HepG2 (cell line): ENCODE results near the gene RARA. TPM values are rescaled to one million over a fixed set of nuclear protein-coding genes. Genes with fewer than 3 reads are reported as not detected.

Experiments
- CEBPG ChIP-seq: IDR thresholded peaks from 2 replicates; pipeline ENCODE4 v1.6.1; 2016
- DPF2 ChIP-seq: sonication (generic); formaldehyde crosslinking; IDR thresholded peaks from 2 replicates; pipeline ENCODE4 v1.4.0; 2020; ENCODE audit warnings: mild to moderate bottlenecking, low read depth, missing genetic modification reagents, borderline replicate concordance
- FOSL1 ChIP-seq: sonication (generic); formaldehyde crosslinking; IDR thresholded peaks from 2 replicates; pipeline ENCODE4 v1.9.0; 2021; ENCODE audit warnings: missing genetic modification reagents, borderline replicate concordance
- HNF4A ChIP-seq: sonication (generic); formaldehyde crosslinking; IDR thresholded peaks from 2 replicates; pipeline ENCODE4 v1.4.0; 2020; ENCODE audit warnings: missing genetic modification reagents
- HNRNPLL ChIP-seq: fragments of 200-400 bp; formaldehyde crosslinking; IDR thresholded peaks from 2 replicates; pipeline ENCODE4 v1.6.1; 2017; ENCODE audit warnings: mild to moderate bottlenecking, low read depth, low read length; ENCODE audit not compliant: poor library complexity, severe bottlenecking
- HOXA5 ChIP-seq: sonication (generic); formaldehyde crosslinking; IDR thresholded peaks from 2 replicates; pipeline ENCODE4 v1.4.0; 2020; ENCODE audit warnings: missing genetic modification reagents
- KLF13 ChIP-seq: sonication (generic); formaldehyde crosslinking; IDR thresholded peaks from 2 replicates; pipeline ENCODE4 v1.4.0; 2020; ENCODE audit warnings: mild to moderate bottlenecking, missing genetic modification reagents
- MBNL3 ChIP-seq: fragments of 250-450 bp; sonication (Bioruptor Pico); conservative IDR thresholded peaks from 2 replicates; pipeline ENCODE4 v1.8.0; 2022; ENCODE audit warnings: mild to moderate bottlenecking, inconsistent platforms
- MEF2D ChIP-seq: sonication (generic); formaldehyde crosslinking; IDR thresholded peaks from 2 replicates; pipeline ENCODE4 v1.5.1; 2020; ENCODE audit warnings: mild to moderate bottlenecking, missing genetic modification reagents
- NR2C2 ChIP-seq: sonication (generic); formaldehyde crosslinking; IDR thresholded peaks from 2 replicates; pipeline ENCODE4 v1.4.0; 2020; ENCODE audit warnings: missing genetic modification reagents, mild to moderate bottlenecking, moderate library complexity, borderline replicate concordance
- PHF5A ChIP-seq: IDR thresholded peaks from one replicate; pipeline ENCODE4 v1.6.1; 2018; ENCODE audit warnings: low read depth, missing genetic modification reagents; ENCODE audit not compliant: unreplicated experiment
- REL ChIP-seq: sonication (generic); formaldehyde crosslinking; conservative IDR thresholded peaks from 2 replicates; pipeline ENCODE4 v1.8.0; 2022; ENCODE audit warnings: mild to moderate bottlenecking, missing genetic modification reagents, moderate library complexity
- SALL2 ChIP-seq: sonication (generic); formaldehyde crosslinking; IDR thresholded peaks from 2 replicates; pipeline ENCODE4 v1.8.1; 2023; ENCODE audit warnings: mild to moderate bottlenecking, missing genetic modification reagents, inconsistent platforms
- TBX3 ChIP-seq: fragments of 450-650 bp; IDR thresholded peaks from 2 replicates; pipeline ENCODE4 v1.6.1; 2017; ENCODE audit warnings: antibody characterized with exemption, mild to moderate bottlenecking, inconsistent platforms, borderline replicate concordance
- ZBTB33 ChIP-seq: sonication (generic); formaldehyde crosslinking; IDR thresholded peaks from 2 replicates; pipeline ENCODE4 v1.4.0; 2020; ENCODE audit warnings: missing genetic modification reagents
- ZFP82 ChIP-seq: sonication (generic); formaldehyde crosslinking; IDR thresholded peaks from 2 replicates; pipeline ENCODE4 v1.5.1; 2020; ENCODE audit warnings: mild to moderate bottlenecking, missing genetic modification reagents, borderline replicate concordance
- ZNF468 ChIP-seq: sonication (generic); formaldehyde crosslinking; IDR thresholded peaks from 2 replicates; pipeline ENCODE4 v1.8.0; 2022; ENCODE audit warnings: mild to moderate bottlenecking, moderate library complexity, missing genetic modification reagents
- ZNF605 ChIP-seq: sonication (generic); formaldehyde crosslinking; IDR thresholded peaks from 2 replicates; pipeline ENCODE4 v1.8.0; 2022; ENCODE audit warnings: mild to moderate bottlenecking, missing genetic modification reagents
- ZNF674 ChIP-seq: sonication (generic); formaldehyde crosslinking; IDR thresholded peaks from 2 replicates; pipeline ENCODE4 v1.5.0; 2020; ENCODE audit warnings: low read depth, mild to moderate bottlenecking, missing genetic modification reagents
- ZSCAN22 ChIP-seq: sonication (generic); formaldehyde crosslinking; IDR thresholded peaks from 2 replicates; pipeline ENCODE4 v1.4.0; 2020; ENCODE audit warnings: mild to moderate bottlenecking, missing genetic modification reagents
- polyA plus RNA-seq, 8 experiments: library from polyadenylated mRNA; depleted of rRNA in 3 of 8; stranded (reverse) in 7 of 8; unstranded in 1 of 8; fragments of >200 nt; fragmentation: Illumina TruSeq in 4 of 8; extraction: Trizol in 4 of 8; gene quantifications; 2 replicates each; pipeline versions ENCODE4 v1.2.1 to v1.2.3, GENCODE V29; 2011 to 2016; ENCODE audit warnings: low read depth in 4 of 8, missing spikeins in 1 of 8, mixed read lengths in 1 of 8; ENCODE audit not compliant: insufficient read depth in 1 of 8
- total RNA-seq, 5 experiments: library from RNA; depleted of rRNA; stranded (reverse); fragments of >200 nt; fragmentation: Illumina TruSeq; extraction: Trizol; gene quantifications; 2 replicates each; pipeline ENCODE4 v1.2.3, GENCODE V29; 2016; ENCODE audit warnings: low read depth in 1 of 5
- TF ChIP-seq, protein P1 (sequence below): sonication (generic); formaldehyde crosslinking; IDR thresholded peaks from 2 replicates; pipeline ENCODE4 v1.8.0; 2022; ENCODE audit warnings: missing genetic modification reagents, mild to moderate bottlenecking, moderate library complexity, borderline replicate concordance
- TF ChIP-seq, protein P2 (sequence below): sonication (generic); formaldehyde crosslinking; conservative IDR thresholded peaks from 2 replicates; pipeline ENCODE4 v1.4.0; 2020; ENCODE audit warnings: mild to moderate bottlenecking, missing genetic modification reagents, moderate library complexity

RARA gene
- total and polyA plus RNA-seq, 2 of the 13 experiments (the other 11 are each of a cell fraction or from before 2014, with no cell fraction given): 6.4 to 8.6 TPM

DNA sequence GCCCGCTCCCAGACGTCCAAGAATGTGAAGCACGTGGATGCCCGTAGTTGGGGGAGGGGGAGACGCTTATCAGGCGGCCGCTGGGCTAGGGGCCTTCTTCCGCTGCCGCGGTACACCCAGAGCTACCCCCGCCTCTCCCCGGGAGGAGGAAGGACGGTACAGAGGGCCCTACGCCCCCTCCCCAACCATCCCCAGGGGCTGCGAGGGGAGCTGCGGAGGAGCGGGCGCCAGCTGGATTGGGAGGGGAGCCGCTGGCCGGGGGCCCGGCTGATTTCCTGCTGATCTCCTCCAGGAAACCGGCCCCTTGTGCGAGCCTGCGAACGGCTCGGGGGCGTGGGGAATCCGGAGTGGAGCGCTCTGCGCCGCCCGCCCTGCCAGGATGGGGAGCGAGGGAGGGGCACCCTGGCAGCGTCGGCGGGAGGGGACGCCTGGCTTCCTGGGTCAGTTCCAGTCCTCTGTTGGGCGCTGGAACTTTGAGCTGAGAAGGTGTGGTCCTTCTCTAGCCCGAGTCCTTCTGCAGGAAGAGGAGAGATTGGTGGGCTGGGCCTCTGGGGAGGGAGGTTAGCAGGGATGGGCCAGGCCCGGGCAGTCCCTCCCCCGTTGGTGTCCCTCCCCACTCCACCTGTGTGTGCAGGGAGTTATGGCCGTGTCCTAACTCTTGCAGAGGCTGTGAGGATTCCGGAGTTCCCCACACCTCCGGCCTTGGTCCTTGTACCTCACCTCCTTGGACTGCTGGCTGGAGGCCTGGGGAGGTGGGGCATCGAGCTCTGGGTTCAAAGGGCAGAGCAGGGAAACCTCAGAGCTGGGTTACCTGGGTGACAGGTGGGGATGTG, 36.4 kb downstream of the RARA start (continued):
- TF ChIP-seq ZNF674 (CRISPR knock-in tag) (0 out of 2 replicates have a peak, but pooled peaks have one; percentile 84), HNRNPLL (peak; percentile 58), TBX3 (0 out of 2 replicates have a peak, but pooled peaks have one; percentile 37), SALL2 (no peak; the same call in 1 of the 2 replicates), PHF5A (CRISPR knock-in tag) (peak; percentile 42), ZNF468 (CRISPR knock-in tag) (no peak), ZNF605 (CRISPR knock-in tag) (0 out of 2 replicates have a peak, but pooled peaks have one; percentile 54), ZBTB33 (no peak), HOXA5 (CRISPR knock-in tag) (no peak), MEF2D (peak; percentile 57; the same call in 1 of the 2 replicates), CEBPG (CRISPR knock-in tag) (no peak; the same call in 1 of the 2 replicates), NR2C2 (CRISPR knock-in tag) (peak; percentile 74), HNF4A (peak; percentile 88), MBNL3 (CRISPR knock-in tag) (no peak), ZFP82 (no peak), REL (CRISPR knock-in tag) (no peak), ZSCAN22 (CRISPR knock-in tag) (peak; percentile 48; the same call in 1 of the 2 replicates), FOSL1 (CRISPR knock-in tag) (no peak), DPF2 (CRISPR knock-in tag) (peak; percentile 50), KLF13 (CRISPR knock-in tag) (0 out of 2 replicates have a peak, but pooled peaks have one; percentile 15)
- TF ChIP-seq, protein P1, sequence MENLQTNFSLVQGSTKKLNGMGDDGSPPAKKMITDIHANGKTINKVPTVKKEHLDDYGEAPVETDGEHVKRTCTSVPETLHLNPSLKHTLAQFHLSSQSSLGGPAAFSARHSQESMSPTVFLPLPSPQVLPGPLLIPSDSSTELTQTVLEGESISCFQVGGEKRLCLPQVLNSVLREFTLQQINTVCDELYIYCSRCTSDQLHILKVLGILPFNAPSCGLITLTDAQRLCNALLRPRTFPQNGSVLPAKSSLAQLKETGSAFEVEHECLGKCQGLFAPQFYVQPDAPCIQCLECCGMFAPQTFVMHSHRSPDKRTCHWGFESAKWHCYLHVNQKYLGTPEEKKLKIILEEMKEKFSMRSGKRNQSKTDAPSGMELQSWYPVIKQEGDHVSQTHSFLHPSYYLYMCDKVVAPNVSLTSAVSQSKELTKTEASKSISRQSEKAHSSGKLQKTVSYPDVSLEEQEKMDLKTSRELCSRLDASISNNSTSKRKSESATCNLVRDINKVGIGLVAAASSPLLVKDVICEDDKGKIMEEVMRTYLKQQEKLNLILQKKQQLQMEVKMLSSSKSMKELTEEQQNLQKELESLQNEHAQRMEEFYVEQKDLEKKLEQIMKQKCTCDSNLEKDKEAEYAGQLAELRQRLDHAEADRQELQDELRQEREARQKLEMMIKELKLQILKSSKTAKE (CRISPR knock-in tag): peak; percentile 92
- TF ChIP-seq, protein P2, sequence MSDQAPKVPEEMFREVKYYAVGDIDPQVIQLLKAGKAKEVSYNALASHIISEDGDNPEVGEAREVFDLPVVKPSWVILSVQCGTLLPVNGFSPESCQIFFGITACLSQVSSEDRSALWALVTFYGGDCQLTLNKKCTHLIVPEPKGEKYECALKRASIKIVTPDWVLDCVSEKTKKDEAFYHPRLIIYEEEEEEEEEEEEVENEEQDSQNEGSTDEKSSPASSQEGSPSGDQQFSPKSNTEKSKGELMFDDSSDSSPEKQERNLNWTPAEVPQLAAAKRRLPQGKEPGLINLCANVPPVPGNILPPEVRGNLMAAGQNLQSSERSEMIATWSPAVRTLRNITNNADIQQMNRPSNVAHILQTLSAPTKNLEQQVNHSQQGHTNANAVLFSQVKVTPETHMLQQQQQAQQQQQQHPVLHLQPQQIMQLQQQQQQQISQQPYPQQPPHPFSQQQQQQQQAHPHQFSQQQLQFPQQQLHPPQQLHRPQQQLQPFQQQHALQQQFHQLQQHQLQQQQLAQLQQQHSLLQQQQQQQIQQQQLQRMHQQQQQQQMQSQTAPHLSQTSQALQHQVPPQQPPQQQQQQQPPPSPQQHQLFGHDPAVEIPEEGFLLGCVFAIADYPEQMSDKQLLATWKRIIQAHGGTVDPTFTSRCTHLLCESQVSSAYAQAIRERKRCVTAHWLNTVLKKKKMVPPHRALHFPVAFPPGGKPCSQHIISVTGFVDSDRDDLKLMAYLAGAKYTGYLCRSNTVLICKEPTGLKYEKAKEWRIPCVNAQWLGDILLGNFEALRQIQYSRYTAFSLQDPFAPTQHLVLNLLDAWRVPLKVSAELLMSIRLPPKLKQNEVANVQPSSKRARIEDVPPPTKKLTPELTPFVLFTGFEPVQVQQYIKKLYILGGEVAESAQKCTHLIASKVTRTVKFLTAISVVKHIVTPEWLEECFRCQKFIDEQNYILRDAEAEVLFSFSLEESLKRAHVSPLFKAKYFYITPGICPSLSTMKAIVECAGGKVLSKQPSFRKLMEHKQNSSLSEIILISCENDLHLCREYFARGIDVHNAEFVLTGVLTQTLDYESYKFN (CRISPR knock-in tag): peak; percentile 84
